ENCODE measurements around the gene C16orf96. TPM values are rescaled to one million over a fixed set of nuclear protein-coding genes. Genes with fewer than 3 reads are reported as not detected.

C16orf96 gene
- total RNA-seq, 2 experiments from 2014 or later, result 0.16 to 0.32 TPM

DNA sequence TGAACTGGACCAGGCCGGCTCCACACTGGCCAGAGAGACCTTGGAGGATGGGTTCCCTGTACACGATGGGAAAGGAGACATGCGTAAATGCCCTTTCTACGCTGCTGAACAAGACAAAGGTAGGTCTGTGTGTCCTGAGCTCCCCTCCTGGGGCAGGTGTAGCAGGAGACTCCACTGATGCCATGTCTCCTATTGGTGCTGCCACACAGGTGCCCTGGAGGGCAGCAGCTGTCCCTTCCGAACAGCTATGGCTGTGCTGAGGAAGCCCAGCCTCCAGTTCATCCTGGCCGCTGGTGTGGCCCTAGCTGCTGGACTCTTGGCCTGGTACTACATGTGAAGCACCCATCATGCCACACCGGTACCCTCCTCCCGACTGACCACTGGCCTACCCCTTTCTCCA is 46.7 kb upstream of the C16orf96 start:
- DNase-seq (no peak), ATAC-seq (no peak)
- H3K36me3 Mint-ChIP-seq (ENCODE audit: low read depth), result peaks cover 40% of the 10 kb centered on the region
- H3K27ac Mint-ChIP-seq, result no peak overlapping the region
- TF ChIP-seq, protein P1, sequence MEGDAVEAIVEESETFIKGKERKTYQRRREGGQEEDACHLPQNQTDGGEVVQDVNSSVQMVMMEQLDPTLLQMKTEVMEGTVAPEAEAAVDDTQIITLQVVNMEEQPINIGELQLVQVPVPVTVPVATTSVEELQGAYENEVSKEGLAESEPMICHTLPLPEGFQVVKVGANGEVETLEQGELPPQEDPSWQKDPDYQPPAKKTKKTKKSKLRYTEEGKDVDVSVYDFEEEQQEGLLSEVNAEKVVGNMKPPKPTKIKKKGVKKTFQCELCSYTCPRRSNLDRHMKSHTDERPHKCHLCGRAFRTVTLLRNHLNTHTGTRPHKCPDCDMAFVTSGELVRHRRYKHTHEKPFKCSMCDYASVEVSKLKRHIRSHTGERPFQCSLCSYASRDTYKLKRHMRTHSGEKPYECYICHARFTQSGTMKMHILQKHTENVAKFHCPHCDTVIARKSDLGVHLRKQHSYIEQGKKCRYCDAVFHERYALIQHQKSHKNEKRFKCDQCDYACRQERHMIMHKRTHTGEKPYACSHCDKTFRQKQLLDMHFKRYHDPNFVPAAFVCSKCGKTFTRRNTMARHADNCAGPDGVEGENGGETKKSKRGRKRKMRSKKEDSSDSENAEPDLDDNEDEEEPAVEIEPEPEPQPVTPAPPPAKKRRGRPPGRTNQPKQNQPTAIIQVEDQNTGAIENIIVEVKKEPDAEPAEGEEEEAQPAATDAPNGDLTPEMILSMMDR (IDR thresholded peaks at IDR 0.05), result no peak
- H3K9me3 Mint-ChIP-seq, result no peaks in the 10 kb centered on the region
- POLR2A ChIA-PET, result interaction anchor here (0.6 to 4.8 kb wide), 3 partner anchors 31 to 212 kb away, joined by 3 to 18 read pairs (median 3); no protein-coding TSS in a partner anchor
- intact Hi-C loops (cut with micrococcal nuclease), result no loop called here
- peaks cover 45% of the 10 kb centered on the region for H3K4me1 Mint-ChIP-seq (ENCODE audit: low read depth)
- H3K4me3 Mint-ChIP-seq, result no peak overlapping the region
- no peaks in the 10 kb centered on the region for H3K27me3 Mint-ChIP-seq
- CTCF ChIA-PET, result interaction anchor here (1.0 to 8.8 kb wide), 6 partner anchors 9 to 115 kb away, joined by 3 to 174 read pairs (median 5); partner anchors contain the start of genes CDIP1 and MGRN1

DNA sequence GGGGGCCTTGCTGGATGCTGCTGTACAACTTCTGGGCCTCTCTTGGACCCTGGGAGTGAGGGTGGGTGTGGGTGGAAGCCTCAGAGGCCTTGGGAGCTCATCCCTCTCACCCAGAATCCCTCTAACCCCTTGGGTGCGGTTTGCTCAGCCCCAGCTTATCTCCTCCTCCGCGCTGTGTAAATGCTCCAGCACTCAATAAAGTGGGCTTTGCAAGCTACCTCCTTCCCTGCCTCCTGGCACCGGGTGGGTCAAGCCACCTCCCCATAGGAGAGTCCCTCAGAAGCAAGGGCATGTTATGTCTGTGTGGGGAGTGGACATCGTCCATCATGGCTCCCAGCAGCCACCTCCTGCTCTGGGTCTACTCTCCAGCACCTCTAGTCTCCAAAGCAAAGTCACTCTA is 46.0 kb upstream of the C16orf96 start:
- DNase-seq (no peak), ATAC-seq (no peak)
- intact Hi-C loops (cut with micrococcal nuclease), result no loop called here
- H3K9me3 Mint-ChIP-seq, result no peaks in the 10 kb centered on the region
- POLR2A ChIA-PET, result interaction anchor here (1.0 kb wide), 2 partner anchors 35 to 43 kb away, joined by 3 read pairs; no protein-coding TSS in a partner anchor
- no peak overlapping the region for H3K27ac Mint-ChIP-seq
- H3K36me3 Mint-ChIP-seq (ENCODE audit: low read depth), result peaks cover 40% of the 10 kb centered on the region
- no peak overlapping the region for H3K4me3 Mint-ChIP-seq
- TF ChIP-seq, protein P1 (IDR thresholded peaks at IDR 0.05), result no peak
- no peaks in the 10 kb centered on the region for H3K27me3 Mint-ChIP-seq
- CTCF ChIA-PET, result interaction anchor here (1.0 to 8.8 kb wide), 5 partner anchors 8 to 114 kb away, joined by 3 to 174 read pairs (median 5); partner anchors contain the start of genes CDIP1 and MGRN1
- H3K4me1 Mint-ChIP-seq (ENCODE audit: low read depth), result peaks cover 47% of the 10 kb centered on the region

DNA sequence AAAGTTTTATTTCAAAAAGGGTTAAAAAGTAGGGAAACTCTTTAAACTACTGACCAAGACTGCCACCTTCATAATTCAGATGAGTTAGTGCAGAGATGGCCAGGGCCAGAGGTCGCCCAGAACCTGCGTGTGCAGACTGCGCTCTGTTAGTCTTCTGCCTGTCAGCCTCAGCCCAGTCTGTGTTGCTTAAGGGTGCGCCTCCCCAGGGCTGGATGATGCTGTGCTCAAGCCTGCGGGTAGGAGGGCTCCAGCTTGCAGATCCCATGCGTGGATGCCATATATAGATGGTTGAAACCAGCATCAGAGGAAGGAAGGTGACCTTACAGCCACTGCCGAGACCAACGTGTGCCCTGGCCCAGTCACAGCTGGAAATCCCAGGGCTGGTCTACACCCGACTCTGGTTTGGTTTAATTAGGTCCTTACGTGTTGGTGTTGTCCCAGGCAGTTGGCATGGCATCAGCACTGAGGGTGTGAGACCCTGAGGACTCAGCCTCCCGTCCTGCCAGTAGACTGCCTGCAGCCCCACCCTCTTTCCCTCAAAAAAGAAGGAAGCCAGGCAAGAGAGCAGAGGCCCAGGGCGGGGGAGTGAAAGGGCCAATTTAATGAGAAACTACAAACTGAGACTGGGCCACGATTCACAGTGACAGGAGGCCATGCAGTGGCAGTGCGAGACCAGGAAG is 45.3 kb upstream of the C16orf96 start:
- Mint-ChIP-seq H3K9me3 (no peaks in the 10 kb centered on the region), H3K4me1 (ENCODE audit: low read depth) (peaks cover 47% of the 10 kb centered on the region), H3K4me3 (no peak overlapping the region), H3K27me3 (no peaks in the 10 kb centered on the region), H3K36me3 (ENCODE audit: low read depth) (peaks cover 39% of the 10 kb centered on the region), H3K27ac (no peak overlapping the region)
- DNase-seq (no peak), ATAC-seq (no peak)
- TF ChIP-seq, protein P1 (IDR thresholded peaks at IDR 0.05), result no peak
- POLR2A ChIA-PET, result interaction anchor here (1.0 kb wide), 1 partner anchor 42 kb away, joined by 3 read pairs; no protein-coding TSS in a partner anchor
- intact Hi-C loops (cut with micrococcal nuclease), result no loop called here
- CTCF ChIA-PET, result interaction anchor here (1.5 to 8.8 kb wide), 3 partner anchors 8 to 75 kb away, joined by 5 to 174 read pairs (median 8); partner anchors contain the start of gene CDIP1

DNA sequence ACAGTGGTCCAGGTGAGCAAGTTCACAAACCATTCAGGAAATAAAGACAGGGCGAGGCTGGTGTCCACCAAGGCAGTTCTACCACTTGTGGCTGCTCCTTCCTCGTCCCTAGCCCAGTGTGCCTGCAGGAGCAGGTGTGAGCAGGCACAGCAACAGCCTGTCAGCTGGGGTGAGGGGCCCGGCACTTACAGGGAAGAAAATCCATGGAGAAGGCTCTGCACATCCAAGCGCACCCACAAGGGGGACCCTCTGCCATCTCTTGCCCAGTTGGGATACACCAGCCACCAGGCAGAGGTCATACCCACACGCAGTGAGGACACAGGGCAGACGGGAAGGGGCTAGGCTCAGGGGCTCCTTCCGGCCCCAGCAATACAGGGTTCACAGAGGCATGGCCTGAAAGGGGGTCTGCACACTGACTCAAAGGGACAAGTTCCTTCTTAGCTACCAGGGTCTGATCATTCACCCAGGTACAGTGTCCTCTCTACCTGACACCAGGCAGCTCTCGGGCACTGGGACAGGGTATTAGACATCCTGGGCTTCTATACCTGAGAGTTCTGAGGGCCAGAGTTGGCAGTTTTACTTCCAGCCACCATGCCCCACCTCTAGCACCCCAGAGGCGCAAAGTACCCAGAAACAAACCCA is 44.6 kb upstream of the C16orf96 start:
- Mint-ChIP-seq H3K27me3 (no peaks in the 10 kb centered on the region), H3K4me3 (no peak overlapping the region), H3K9me3 (no peaks in the 10 kb centered on the region), H3K27ac (no peak overlapping the region), H3K4me1 (ENCODE audit: low read depth) (peaks cover 46% of the 10 kb centered on the region), H3K36me3 (ENCODE audit: low read depth) (peaks cover 34% of the 10 kb centered on the region)
- ChIA-PET CTCF (interaction anchor here (1.0 to 8.8 kb wide), 2 partner anchors 14 to 32 kb away, joined by 3 to 174 read pairs; partner anchors contain the start of gene CDIP1), POLR2A (interaction anchor here (0.6 kb wide), 1 partner anchor 38 kb away, joined by 3 read pairs; no protein-coding TSS in a partner anchor)
- intact Hi-C loops (cut with micrococcal nuclease), result no loop called here
- DNase-seq (peak; percentile 43), ATAC-seq (no peak)
- TF ChIP-seq, protein P1 (IDR thresholded peaks at IDR 0.05), result no peak
